Activated naive CD8-positive, alpha-beta T cell (primary cell): ENCODE results near the gene MAPK4.
"Not testable (repeated sequence)": the region's sequence is repeated elsewhere in the genome, so short reads cannot be mapped to it uniquely, and the experiment has no call there.

Experiments
- H3K27ac Mint-ChIP-seq: one replicate; pipeline ENCODE4 v1.8.0; 2021; ENCODE audit warnings: mixed read lengths
- H3K27me3 Mint-ChIP-seq: one replicate; pipeline ENCODE4 v1.8.0; 2021; ENCODE audit warnings: mixed read lengths
- H3K36me3 Mint-ChIP-seq: one replicate; pipeline ENCODE4 v1.8.0; 2021; ENCODE audit warnings: mixed read lengths
- H3K4me1 Mint-ChIP-seq: one replicate; pipeline ENCODE4 v1.8.0; 2021; ENCODE audit warnings: low read depth, mixed read lengths
- H3K4me3 Mint-ChIP-seq: one replicate; pipeline ENCODE4 v1.8.0; 2021; ENCODE audit warnings: mild to moderate bottlenecking, mixed read lengths
- H3K9me3 Mint-ChIP-seq: one replicate; pipeline ENCODE4 v1.8.0; 2021; ENCODE audit warnings: low read depth, mixed read lengths

Gene MAPK4

GRCh38 chr18:50560681-50561629 is 1.1 kb downstream of the MAPK4 start:
- Mint-ChIP-seq H3K9me3 (peaks cover 3% of the 10 kb centered on the region), H3K4me3 (peak overlapping the region; percentile 71), H3K36me3 (no peaks in the 10 kb centered on the region), H3K4me1 (peaks cover 10% of the 10 kb centered on the region), H3K27me3 (peaks cover 49% of the 10 kb centered on the region), H3K27ac (no peak overlapping the region)

GRCh38 chr18:50562258-50562657 is 2.4 kb downstream of the MAPK4 start:
- H3K27me3 Mint-ChIP-seq: peaks cover 42% of the 10 kb centered on the region
- H3K4me3 Mint-ChIP-seq, H3K27ac Mint-ChIP-seq, H3K9me3 Mint-ChIP-seq, H3K36me3 Mint-ChIP-seq: not testable (repeated sequence)
- H3K4me1 Mint-ChIP-seq: peaks cover 10% of the 10 kb centered on the region

GRCh38 chr18:50562686-50563085 is 2.8 kb downstream of the MAPK4 start:
- no peaks in the 10 kb centered on the region for H3K9me3 Mint-ChIP-seq
- peaks cover 10% of the 10 kb centered on the region for H3K4me1 Mint-ChIP-seq
- H3K4me3 Mint-ChIP-seq: no peak overlapping the region
- H3K27me3 Mint-ChIP-seq: peaks cover 42% of the 10 kb centered on the region
- H3K27ac Mint-ChIP-seq: no peak overlapping the region
- H3K36me3 Mint-ChIP-seq: no peaks in the 10 kb centered on the region

- H3K9me3 Mint-ChIP-seq: peaks cover 3% of the 10 kb centered on the region
- no peak overlapping the region for H3K27ac Mint-ChIP-seq
- no peak overlapping the region for H3K4me3 Mint-ChIP-seq
- no peaks in the 10 kb centered on the region for H3K36me3 Mint-ChIP-seq
- peaks cover 10% of the 10 kb centered on the region for H3K4me1 Mint-ChIP-seq
- peaks cover 37% of the 10 kb centered on the region for H3K27me3 Mint-ChIP-seq
Observed at GRCh38 chr18:50563376-50563775, 3.5 kb downstream of the MAPK4 start.

- Mint-ChIP-seq H3K4me1 (no peaks in the 10 kb centered on the region), H3K9me3 (peaks cover 10% of the 10 kb centered on the region), H3K27ac (no peak overlapping the region), H3K27me3 (peaks cover 10% of the 10 kb centered on the region), H3K4me3 (no peak overlapping the region), H3K36me3 (no peaks in the 10 kb centered on the region)
Observed at GRCh38 chr18:50569930-50570329, 10.0 kb downstream of the MAPK4 start.

GRCh38 chr18:50571606-50572005 is 11.7 kb downstream of the MAPK4 start:
- peaks cover 4% of the 10 kb centered on the region for H3K27me3 Mint-ChIP-seq
- H3K27ac Mint-ChIP-seq: no peak overlapping the region
- H3K4me1 Mint-ChIP-seq: no peaks in the 10 kb centered on the region
- H3K4me3 Mint-ChIP-seq: no peak overlapping the region
- peaks cover 10% of the 10 kb centered on the region for H3K9me3 Mint-ChIP-seq
- H3K36me3 Mint-ChIP-seq: no peaks in the 10 kb centered on the region

- H3K4me1 Mint-ChIP-seq, H3K27ac Mint-ChIP-seq, H3K4me3 Mint-ChIP-seq, H3K36me3 Mint-ChIP-seq, H3K27me3 Mint-ChIP-seq, H3K9me3 Mint-ChIP-seq: not testable (repeated sequence)
Observed at GRCh38 chr18:50573196-50573595, 13.3 kb downstream of the MAPK4 start.

GRCh38 chr18:50573679-50574078 is 13.8 kb downstream of the MAPK4 start:
- Mint-ChIP-seq H3K27me3 (peaks cover 10% of the 10 kb centered on the region), H3K36me3 (no peaks in the 10 kb centered on the region), H3K4me1 (no peaks in the 10 kb centered on the region), H3K4me3 (no peak overlapping the region), H3K9me3 (peaks cover 4% of the 10 kb centered on the region), H3K27ac (no peak overlapping the region)

GRCh38 chr18:50578030-50578429 is 18.1 kb downstream of the MAPK4 start:
- H3K4me3 Mint-ChIP-seq: no peak overlapping the region
- no peaks in the 10 kb centered on the region for H3K4me1 Mint-ChIP-seq
- peaks cover 13% of the 10 kb centered on the region for H3K27me3 Mint-ChIP-seq
- H3K9me3 Mint-ChIP-seq: no peaks in the 10 kb centered on the region
- H3K27ac Mint-ChIP-seq: no peak overlapping the region
- no peaks in the 10 kb centered on the region for H3K36me3 Mint-ChIP-seq

- no peaks in the 10 kb centered on the region for H3K36me3 Mint-ChIP-seq
- H3K4me1 Mint-ChIP-seq: no peaks in the 10 kb centered on the region
- H3K27me3 Mint-ChIP-seq: peaks cover 13% of the 10 kb centered on the region
- H3K27ac Mint-ChIP-seq: no peak overlapping the region
- peaks cover under 1% of the 10 kb centered on the region for H3K9me3 Mint-ChIP-seq
- no peak overlapping the region for H3K4me3 Mint-ChIP-seq
Observed at GRCh38 chr18:50578651-50579050, 18.8 kb downstream of the MAPK4 start.

- H3K36me3 Mint-ChIP-seq: no peaks in the 10 kb centered on the region
- peaks cover 3% of the 10 kb centered on the region for H3K9me3 Mint-ChIP-seq
- peaks cover 13% of the 10 kb centered on the region for H3K27me3 Mint-ChIP-seq
- no peak overlapping the region for H3K4me3 Mint-ChIP-seq
- no peak overlapping the region for H3K27ac Mint-ChIP-seq
- no peaks in the 10 kb centered on the region for H3K4me1 Mint-ChIP-seq
Observed at GRCh38 chr18:50579061-50579774, 19.3 kb downstream of the MAPK4 start.

GRCh38 chr18:50581517-50581916 is 21.6 kb downstream of the MAPK4 start:
- peaks cover 13% of the 10 kb centered on the region for H3K27me3 Mint-ChIP-seq
- H3K27ac Mint-ChIP-seq: no peak overlapping the region
- peaks cover 14% of the 10 kb centered on the region for H3K9me3 Mint-ChIP-seq
- H3K4me1 Mint-ChIP-seq: no peaks in the 10 kb centered on the region
- no peaks in the 10 kb centered on the region for H3K36me3 Mint-ChIP-seq
- no peak overlapping the region for H3K4me3 Mint-ChIP-seq

- Mint-ChIP-seq H3K27me3 (peaks cover 12% of the 10 kb centered on the region), H3K36me3 (no peaks in the 10 kb centered on the region), H3K4me3 (no peak overlapping the region), H3K27ac (no peak overlapping the region), H3K9me3 (peaks cover 14% of the 10 kb centered on the region), H3K4me1 (no peaks in the 10 kb centered on the region)
Observed at GRCh38 chr18:50582500-50582899, 22.6 kb downstream of the MAPK4 start.

- Mint-ChIP-seq H3K9me3 (peaks cover 14% of the 10 kb centered on the region), H3K4me1 (no peaks in the 10 kb centered on the region), H3K4me3 (no peak overlapping the region), H3K27me3 (peaks cover 2% of the 10 kb centered on the region), H3K27ac (no peak overlapping the region), H3K36me3 (no peaks in the 10 kb centered on the region)
Observed at GRCh38 chr18:50586710-50587109, 26.8 kb downstream of the MAPK4 start.

GRCh38 chr18:50590593-50590992 is 30.7 kb downstream of the MAPK4 start:
- Mint-ChIP-seq H3K9me3 (peaks cover 7% of the 10 kb centered on the region), H3K4me1 (no peaks in the 10 kb centered on the region), H3K36me3 (no peaks in the 10 kb centered on the region), H3K27ac (no peak overlapping the region), H3K27me3 (no peaks in the 10 kb centered on the region), H3K4me3 (no peak overlapping the region)
